SK-N-SH treated with all-trans-retinoic acid at 6 μM for 48 hours (cell line): ENCODE results near the gene IL17RA.

ENCODE experiments used
- ATAC-seq: fragments of 200-7000 bp; cut with Tn5 transposase; 3 replicates; pipeline ENCODE4 v1.9.1; 2020; ENCODE audit warnings: mild to moderate bottlenecking, moderate library complexity
- ARNTL ChIP-seq: fragments of 450-650 bp; formaldehyde crosslinking; IDR thresholded peaks from 2 replicates; pipeline ENCODE4 v1.5.0; 2020; ENCODE audit warnings: low read depth, mild to moderate bottlenecking, moderate library complexity, borderline replicate concordance
- BACH2 ChIP-seq: fragments of 250-450 bp; sonication (Bioruptor Pico); IDR thresholded peaks from 2 replicates; pipeline ENCODE4 v1.9.0; 2021; ENCODE audit warnings: mild to moderate bottlenecking, borderline replicate concordance
- CREB5 ChIP-seq: fragments of 250-450 bp; sonication (Bioruptor Pico); IDR thresholded peaks from 2 replicates; pipeline ENCODE4 v1.5.1; 2020; ENCODE audit warnings: low read depth, mild to moderate bottlenecking, moderate library complexity
- CSRNP3 ChIP-seq: fragments of 250-450 bp; sonication (Bioruptor Pico); IDR thresholded peaks from 2 replicates; pipeline ENCODE4 v1.5.1; 2021; ENCODE audit warnings: mild to moderate bottlenecking, moderate library complexity
- GLIS3 ChIP-seq: fragments of 250-450 bp; sonication (Bioruptor Pico); IDR thresholded peaks from 2 replicates; pipeline ENCODE4 v1.5.0; 2020; ENCODE audit warnings: mild to moderate bottlenecking, moderate library complexity
- ISL1 ChIP-seq: fragments of 250-450 bp; sonication (Bioruptor Pico); IDR thresholded peaks from 2 replicates; pipeline ENCODE4 v2.1.2; 2022; ENCODE audit warnings: mild to moderate bottlenecking, moderate library complexity
- OSR1 ChIP-seq: fragments of 250-450 bp; sonication (Bioruptor Pico); IDR thresholded peaks from 2 replicates; pipeline ENCODE4 v1.8.0; 2022; ENCODE audit warnings: moderate library complexity, mild to moderate bottlenecking, inconsistent platforms
- PPARA ChIP-seq: fragments of 250-450 bp; sonication (Bioruptor Pico); IDR thresholded peaks from 2 replicates; pipeline ENCODE4 v1.5.0; 2020; ENCODE audit warnings: mild to moderate bottlenecking, borderline replicate concordance
- RARB ChIP-seq: fragments of 250-450 bp; sonication (Bioruptor Pico); IDR thresholded peaks from 2 replicates; pipeline ENCODE4 v1.8.0; 2021; ENCODE audit warnings: mild to moderate bottlenecking, moderate library complexity
- SNAI2 ChIP-seq: fragments of 250-450 bp; sonication (Bioruptor Pico); IDR thresholded peaks from 2 replicates; pipeline ENCODE4 v1.5.0; 2020; ENCODE audit warnings: mild to moderate bottlenecking, moderate library complexity
- TCF4 ChIP-seq: fragments of 250-450 bp; sonication (Bioruptor Pico); IDR thresholded peaks from 2 replicates; pipeline ENCODE4 v1.8.0; 2021; ENCODE audit warnings: mild to moderate bottlenecking, moderate library complexity, borderline replicate concordance
- TOX ChIP-seq: fragments of 250-450 bp; sonication (Bioruptor Pico); IDR thresholded peaks from 2 replicates; pipeline ENCODE4 v1.8.0; 2021; ENCODE audit warnings: mild to moderate bottlenecking, moderate library complexity, borderline replicate concordance
- TSHZ2 ChIP-seq: fragments of 250-450 bp; sonication (Bioruptor Pico); IDR thresholded peaks from 2 replicates; pipeline ENCODE4 v1.5.0; 2020; ENCODE audit warnings: mild to moderate bottlenecking, moderate library complexity
- ZC3H10 ChIP-seq: fragments of 250-450 bp; sonication (Bioruptor Pico); IDR thresholded peaks from 2 replicates; pipeline ENCODE4 v1.5.1; 2021; ENCODE audit warnings: mild to moderate bottlenecking, moderate library complexity
- ZFP3 ChIP-seq: fragments of 250-450 bp; sonication (Bioruptor Pico); IDR thresholded peaks from 2 replicates; pipeline ENCODE4 v1.5.0; 2020; ENCODE audit warnings: mild to moderate bottlenecking, moderate library complexity
- ZFP30 ChIP-seq: fragments of 450-650 bp; formaldehyde crosslinking; IDR thresholded peaks from 2 replicates; pipeline ENCODE4 v1.5.0; 2022; ENCODE audit warnings: mild to moderate bottlenecking, moderate library complexity
- ZNF565 ChIP-seq: fragments of 450-650 bp; formaldehyde crosslinking; conservative IDR thresholded peaks from 2 replicates; pipeline ENCODE4 v1.5.0; 2020; ENCODE audit warnings: low read depth, mild to moderate bottlenecking, moderate library complexity
- ZNF70 ChIP-seq: fragments of 450-650 bp; formaldehyde crosslinking; IDR thresholded peaks from 2 replicates; pipeline ENCODE4 v1.5.0; 2020; ENCODE audit warnings: mild to moderate bottlenecking, moderate library complexity
- ZNF8 ChIP-seq: fragments of 450-650 bp; formaldehyde crosslinking; IDR thresholded peaks from 2 replicates; pipeline ENCODE4 v1.5.0; 2020; ENCODE audit warnings: mild to moderate bottlenecking, moderate library complexity
- TF ChIP-seq, protein P1 (sequence below): fragments of 250-450 bp; sonication (Bioruptor Pico); IDR thresholded peaks from 2 replicates; pipeline ENCODE4 v1.8.0; 2021; ENCODE audit warnings: low read depth, mild to moderate bottlenecking, moderate library complexity, borderline replicate concordance
- TF ChIP-seq, protein P2 (sequence below): fragments of 250-450 bp; sonication (Bioruptor Pico); IDR thresholded peaks from 2 replicates; pipeline ENCODE4 v1.8.0; 2020; ENCODE audit warnings: mild to moderate bottlenecking, moderate library complexity, borderline replicate concordance

The IL17RA gene

DNA sequence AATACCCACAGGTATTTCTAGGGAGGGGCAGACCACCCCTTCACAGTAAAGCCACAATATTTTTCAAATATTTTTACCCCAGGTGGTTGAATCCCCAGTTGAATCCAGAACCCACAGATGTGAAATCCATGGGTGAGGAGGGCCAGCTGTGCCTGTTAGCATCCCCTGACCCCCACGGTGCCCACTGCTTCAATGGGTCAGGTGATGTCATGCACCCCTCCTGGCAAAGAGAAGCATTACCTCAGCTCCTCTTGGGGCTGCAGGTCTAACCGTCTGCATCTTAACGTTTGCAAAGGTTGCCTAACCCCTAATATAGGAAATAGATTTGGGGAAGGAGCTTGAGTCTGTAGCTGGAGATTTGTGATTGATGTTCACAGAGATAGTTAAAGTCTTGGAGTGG is 24.7 kb upstream of the IL17RA start:
- TF ChIP-seq CREB5 (CRISPR knock-in tag) (no peak), TCF4 (CRISPR knock-in tag) (no peak), ZC3H10 (no peak), ARNTL (CRISPR knock-in tag) (no peak), OSR1 (CRISPR knock-in tag) (no peak), ZFP30 (CRISPR knock-in tag) (no peak), TSHZ2 (CRISPR knock-in tag) (no peak), SNAI2 (CRISPR knock-in tag) (no peak), ZNF70 (CRISPR knock-in tag) (no peak), PPARA (CRISPR knock-in tag) (no peak), TOX (CRISPR knock-in tag) (no peak), GLIS3 (CRISPR knock-in tag) (no peak), ZNF565 (no peak), CSRNP3 (CRISPR knock-in tag) (no peak), ZNF8 (CRISPR knock-in tag) (no peak), ISL1 (no peak), RARB (CRISPR knock-in tag) (no peak)
- TF ChIP-seq, protein P1, sequence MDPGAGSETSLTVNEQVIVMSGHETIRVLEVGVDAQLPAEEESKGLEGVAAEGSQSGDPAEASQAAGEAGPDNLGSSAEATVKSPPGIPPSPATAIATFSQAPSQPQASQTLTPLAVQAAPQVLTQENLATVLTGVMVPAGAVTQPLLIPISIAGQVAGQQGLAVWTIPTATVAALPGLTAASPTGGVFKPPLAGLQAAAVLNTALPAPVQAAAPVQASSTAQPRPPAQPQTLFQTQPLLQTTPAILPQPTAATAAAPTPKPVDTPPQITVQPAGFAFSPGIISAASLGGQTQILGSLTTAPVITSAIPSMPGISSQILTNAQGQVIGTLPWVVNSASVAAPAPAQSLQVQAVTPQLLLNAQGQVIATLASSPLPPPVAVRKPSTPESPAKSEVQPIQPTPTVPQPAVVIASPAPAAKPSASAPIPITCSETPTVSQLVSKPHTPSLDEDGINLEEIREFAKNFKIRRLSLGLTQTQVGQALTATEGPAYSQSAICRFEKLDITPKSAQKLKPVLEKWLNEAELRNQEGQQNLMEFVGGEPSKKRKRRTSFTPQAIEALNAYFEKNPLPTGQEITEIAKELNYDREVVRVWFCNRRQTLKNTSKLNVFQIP (CRISPR knock-in tag): no peak
- ATAC-seq: no peak

GRCh38 chr22:17063411-17064106 is 21.2 kb upstream of the IL17RA start:
- ATAC-seq: no peak
- TF ChIP-seq, protein P2, sequence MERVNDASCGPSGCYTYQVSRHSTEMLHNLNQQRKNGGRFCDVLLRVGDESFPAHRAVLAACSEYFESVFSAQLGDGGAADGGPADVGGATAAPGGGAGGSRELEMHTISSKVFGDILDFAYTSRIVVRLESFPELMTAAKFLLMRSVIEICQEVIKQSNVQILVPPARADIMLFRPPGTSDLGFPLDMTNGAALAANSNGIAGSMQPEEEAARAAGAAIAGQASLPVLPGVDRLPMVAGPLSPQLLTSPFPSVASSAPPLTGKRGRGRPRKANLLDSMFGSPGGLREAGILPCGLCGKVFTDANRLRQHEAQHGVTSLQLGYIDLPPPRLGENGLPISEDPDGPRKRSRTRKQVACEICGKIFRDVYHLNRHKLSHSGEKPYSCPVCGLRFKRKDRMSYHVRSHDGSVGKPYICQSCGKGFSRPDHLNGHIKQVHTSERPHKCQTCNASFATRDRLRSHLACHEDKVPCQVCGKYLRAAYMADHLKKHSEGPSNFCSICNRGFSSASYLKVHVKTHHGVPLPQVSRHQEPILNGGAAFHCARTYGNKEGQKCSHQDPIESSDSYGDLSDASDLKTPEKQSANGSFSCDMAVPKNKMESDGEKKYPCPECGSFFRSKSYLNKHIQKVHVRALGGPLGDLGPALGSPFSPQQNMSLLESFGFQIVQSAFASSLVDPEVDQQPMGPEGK: no peak
- no peak for TF ChIP-seq ZFP3 (CRISPR knock-in tag)

GRCh38 chr22:17064498-17065100 is 20.2 kb upstream of the IL17RA start:
- no peak for TF ChIP-seq GLIS3 (CRISPR knock-in tag)
- ATAC-seq: no peak

- ATAC-seq: no peak
- TF ChIP-seq CREB5 (CRISPR knock-in tag) (no peak), BACH2 (CRISPR knock-in tag) (no peak), ZNF565 (no peak), ZNF70 (CRISPR knock-in tag) (no peak), RARB (CRISPR knock-in tag) (no peak), ZFP30 (CRISPR knock-in tag) (no peak)
- TF ChIP-seq, protein P1 (CRISPR knock-in tag): no peak
- TF ChIP-seq, protein P2: no peak
- TF ChIP-seq, all 23 proteins: peak for 0
Observed at GRCh38 chr22:17065433-17065832, 19.4 kb upstream of the IL17RA start.
